ENCODE results near the gene BEST2. TPM values are rescaled to one million over a fixed set of nuclear protein-coding genes. Genes with fewer than 3 reads are reported as not detected.

BEST2 gene
- total RNA-seq, 2 experiments from 2014 or later: not detected

DNA sequence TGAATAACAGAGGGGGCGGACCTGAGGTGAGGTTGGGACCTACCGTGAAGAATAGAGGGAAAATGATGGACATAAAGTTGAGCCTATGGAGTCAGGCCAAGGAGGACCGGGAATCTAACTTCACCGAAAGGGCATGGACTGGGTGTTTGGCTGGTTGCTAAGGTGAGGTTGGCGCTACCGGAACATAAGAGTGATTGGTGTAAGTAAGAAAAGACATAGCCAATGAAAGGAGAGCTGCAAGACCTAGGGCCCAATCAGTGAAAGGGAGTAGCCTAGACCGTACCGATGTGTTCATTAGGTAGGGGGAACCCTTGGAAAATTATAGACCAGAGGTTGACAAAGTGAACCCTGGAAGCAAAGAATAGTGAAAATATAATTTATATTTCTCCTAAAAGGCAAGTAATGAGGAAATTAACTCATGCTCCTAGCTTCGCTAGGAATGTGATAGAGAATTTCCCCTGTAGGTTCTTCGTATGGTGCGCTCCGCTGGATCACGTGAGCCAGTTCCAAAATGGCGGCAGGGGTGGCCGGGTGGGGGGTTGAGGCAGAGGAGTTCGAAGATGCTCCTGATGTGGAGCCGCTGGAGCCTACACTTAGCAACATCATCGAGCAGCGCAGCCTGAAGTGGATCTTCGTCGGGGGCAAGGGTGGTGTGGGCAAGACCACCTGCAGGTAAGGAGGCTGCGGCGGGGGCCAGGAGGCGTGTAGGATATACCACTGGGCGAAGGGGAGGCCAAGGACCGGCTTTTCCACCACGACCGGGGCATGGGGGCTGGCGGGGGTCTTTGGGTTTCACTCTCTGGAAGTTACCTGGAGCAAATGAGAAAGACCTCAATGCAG is 14.4 kb upstream of the BEST2 start, which contains the start of gene GET3:
Gene GET3, plus strand, starts transcription at position 503 of the 840 bp plus-strand sequence. Its CDS starts 9 bp downstream, at position 512.
- H3K4me1 Mint-ChIP-seq: peaks cover 24% of the 10 kb centered on the region
- DNase-seq (peak; percentile 80), ATAC-seq (ENCODE audit: low read depth) (peak; percentile 83)
- no peaks in the 10 kb centered on the region for H3K9me3 Mint-ChIP-seq
- peak within 1 kb of the TSS; percentile 100 for H3K4me3 Mint-ChIP-seq
- POLR2A ChIA-PET: interaction anchor here (0.5 to 8.9 kb wide), 9 partner anchors 14 to 123 kb away, joined by 3 to 162 read pairs (median 4); partner anchors contain the start of genes BEST2, DHPS, JUNB and TNPO2
- peaks cover 9% of the 10 kb centered on the region for H3K36me3 Mint-ChIP-seq
- peak within 1 kb of the TSS; percentile 98 for H3K27ac Mint-ChIP-seq
- H3K27me3 Mint-ChIP-seq: no peaks in the 10 kb centered on the region

DNA sequence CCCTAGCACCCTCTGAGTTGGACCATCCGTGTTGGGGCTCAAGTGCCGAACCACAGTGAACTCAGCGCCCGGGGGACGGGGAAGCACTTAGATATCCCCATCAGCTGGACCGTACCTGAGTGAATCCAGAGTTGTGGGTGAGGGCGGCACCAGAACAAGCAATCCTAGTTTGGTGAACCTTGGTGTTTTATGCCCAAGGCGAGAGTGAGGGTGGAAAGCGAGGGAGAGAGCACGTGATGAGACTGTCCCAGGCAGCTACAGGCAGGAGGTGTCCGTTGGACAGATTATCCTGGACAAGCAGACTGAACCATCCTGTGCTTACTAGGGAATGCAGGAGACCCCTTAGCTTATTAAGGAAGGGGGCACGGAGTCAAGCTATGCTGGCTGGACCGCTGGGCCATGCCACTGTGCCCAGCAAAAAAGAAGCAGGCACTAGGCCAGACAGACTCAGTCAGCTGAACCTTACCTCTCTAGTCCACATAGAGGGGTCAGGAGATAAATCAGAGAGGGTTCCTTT is 13.7 kb upstream of the BEST2 start:
- H3K9me3 Mint-ChIP-seq: no peaks in the 10 kb centered on the region
- H3K4me1 Mint-ChIP-seq: peaks cover 20% of the 10 kb centered on the region
- POLR2A ChIA-PET: interaction anchor here (0.6 to 8.9 kb wide), 6 partner anchors 14 to 60 kb away, joined by 3 to 162 read pairs (median 6); partner anchors contain the start of genes DHPS, JUNB and TNPO2
- H3K27me3 Mint-ChIP-seq: no peaks in the 10 kb centered on the region
- no peak for DNase-seq
- no peak for ATAC-seq (ENCODE audit: low read depth)
- H3K36me3 Mint-ChIP-seq: peaks cover 10% of the 10 kb centered on the region
- H3K4me3 Mint-ChIP-seq: peak overlapping the region; percentile 100
- peak overlapping the region; percentile 98 for H3K27ac Mint-ChIP-seq

DNA sequence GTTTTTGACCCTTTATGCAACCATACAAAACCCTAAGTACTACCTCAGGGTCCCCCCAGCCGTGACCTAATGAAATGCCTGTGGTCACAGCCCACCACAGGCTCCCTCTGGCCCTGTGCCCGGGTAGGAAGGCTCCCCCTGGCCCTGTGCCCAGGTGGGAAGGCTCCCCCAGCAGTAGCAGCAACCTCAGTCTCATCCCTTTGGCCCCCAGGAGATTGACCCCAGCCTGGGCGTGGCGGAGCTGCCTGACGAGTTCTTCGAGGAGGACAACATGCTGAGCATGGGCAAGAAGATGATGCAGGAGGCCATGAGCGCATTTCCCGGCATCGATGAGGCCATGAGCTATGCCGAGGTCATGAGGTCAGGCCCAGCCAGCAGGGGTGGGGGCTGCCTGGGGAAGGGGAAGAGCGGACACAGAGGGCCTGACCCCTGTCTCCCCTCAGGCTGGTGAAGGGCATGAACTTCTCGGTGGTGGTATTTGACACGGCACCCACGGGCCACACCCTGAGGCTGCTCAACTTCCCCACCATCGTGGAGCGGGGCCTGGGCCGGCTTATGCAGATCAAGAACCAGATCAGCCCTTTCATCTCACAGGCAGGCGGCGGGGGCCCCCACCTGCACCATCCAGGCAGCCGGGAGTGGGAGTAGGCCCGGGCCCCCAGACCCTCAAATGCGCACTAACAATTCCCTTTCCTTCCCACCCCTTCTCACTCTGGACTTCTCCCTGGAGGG is 6.3 kb upstream of the BEST2 start:
- Mint-ChIP-seq H3K4me3 (no peak overlapping the region), H3K9me3 (peaks cover 1% of the 10 kb centered on the region), H3K27me3 (peaks cover 6% of the 10 kb centered on the region), H3K4me1 (peaks cover 4% of the 10 kb centered on the region), H3K36me3 (peaks cover 35% of the 10 kb centered on the region), H3K27ac (no peak overlapping the region)
- no peak for DNase-seq
- ATAC-seq (ENCODE audit: low read depth): no peak
- POLR2A ChIA-PET: no interaction called here

DNA sequence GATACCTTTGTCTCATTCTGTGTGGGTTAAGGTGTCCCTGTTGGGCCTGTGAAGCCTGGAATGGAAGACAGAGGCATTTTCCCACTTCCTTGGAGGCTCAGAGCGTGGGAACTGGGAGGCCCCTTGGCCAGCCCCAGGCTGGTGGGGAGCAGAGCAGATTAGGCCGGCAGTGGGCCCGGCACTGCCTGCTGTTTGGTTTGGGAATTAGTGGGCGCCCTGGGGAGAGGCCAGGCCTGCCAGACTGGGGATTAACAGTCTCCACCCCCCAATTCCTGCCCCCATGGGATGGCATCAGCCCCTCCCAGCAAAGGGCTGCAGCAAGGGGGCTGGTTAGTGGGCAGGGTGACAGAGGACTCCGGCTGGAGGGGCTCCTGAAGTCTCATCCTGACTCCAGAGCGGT is 3.1 kb upstream of the BEST2 start:
- H3K4me1 Mint-ChIP-seq: peaks cover 5% of the 10 kb centered on the region
- peaks cover 1% of the 10 kb centered on the region for H3K9me3 Mint-ChIP-seq
- H3K27ac Mint-ChIP-seq: no peak overlapping the region
- H3K27me3 Mint-ChIP-seq: peaks cover 21% of the 10 kb centered on the region
- no peak for DNase-seq
- H3K36me3 Mint-ChIP-seq: peaks cover 27% of the 10 kb centered on the region
- ATAC-seq (ENCODE audit: low read depth): no peak
- H3K4me3 Mint-ChIP-seq: no peak overlapping the region
- POLR2A ChIA-PET: no interaction called here

DNA sequence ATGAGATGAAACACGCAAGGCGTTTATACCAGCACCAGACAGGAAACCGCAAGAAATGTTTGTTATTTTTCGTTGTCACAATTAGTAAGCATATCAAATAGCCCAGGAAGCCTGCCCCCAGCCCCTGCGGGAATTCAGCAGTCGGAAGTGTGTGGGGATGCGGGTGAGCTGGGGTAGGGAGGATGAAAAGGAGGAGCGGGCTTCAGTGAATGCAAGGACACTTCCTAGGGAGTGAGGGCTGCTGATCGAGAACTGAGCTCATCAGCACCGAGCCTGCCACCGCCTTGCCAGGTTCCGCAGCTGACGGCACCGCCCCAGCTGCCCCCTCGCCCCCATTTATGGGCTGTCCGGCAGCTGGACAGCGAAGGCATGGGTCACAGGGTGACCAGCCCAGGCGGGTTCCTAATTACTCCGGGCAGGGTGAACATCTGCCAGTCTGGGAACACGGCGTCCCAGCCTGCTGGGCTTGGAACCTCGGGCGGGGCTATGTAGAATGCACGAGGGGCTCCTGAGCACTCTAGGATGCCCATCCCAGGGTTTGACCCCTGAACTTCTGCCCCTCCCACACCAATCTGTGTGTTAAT is 1.6 kb upstream of the BEST2 start:
- Mint-ChIP-seq H3K4me3 (no peak overlapping the region), H3K27me3 (peaks cover 26% of the 10 kb centered on the region), H3K4me1 (peaks cover 5% of the 10 kb centered on the region), H3K36me3 (peaks cover 25% of the 10 kb centered on the region), H3K27ac (no peak overlapping the region), H3K9me3 (peaks cover 1% of the 10 kb centered on the region)
- no peak for ATAC-seq (ENCODE audit: low read depth)
- POLR2A ChIA-PET: no interaction called here
- DNase-seq: no peak

DNA sequence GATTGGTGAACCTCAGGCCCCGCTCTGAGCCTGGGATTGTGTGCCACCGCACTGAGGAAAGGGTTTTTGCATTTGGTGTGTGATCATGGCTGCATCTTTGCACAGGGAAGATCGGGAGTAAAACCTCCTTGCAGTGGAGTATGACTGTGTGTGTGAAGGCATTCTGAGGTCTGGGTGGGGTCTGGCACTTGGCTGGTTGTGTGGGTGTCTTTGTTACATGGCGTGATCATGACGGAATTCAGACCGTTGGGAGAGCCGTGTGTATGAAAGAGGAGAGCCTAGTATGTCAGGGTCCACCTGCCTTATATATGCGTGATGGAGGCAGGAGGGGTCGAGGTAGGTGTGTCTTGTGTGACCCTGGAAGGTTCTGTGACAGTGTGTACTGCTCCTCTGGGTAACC is 740 bp upstream of the BEST2 start:
- ATAC-seq (ENCODE audit: low read depth): no peak
- Mint-ChIP-seq H3K4me3 (no peak overlapping the region), H3K4me1 (peaks cover 5% of the 10 kb centered on the region), H3K36me3 (peaks cover 21% of the 10 kb centered on the region), H3K27ac (no peak overlapping the region), H3K9me3 (peaks cover 1% of the 10 kb centered on the region), H3K27me3 (peaks cover 26% of the 10 kb centered on the region)
- no peak for DNase-seq
- POLR2A ChIA-PET: no interaction called here

DNA sequence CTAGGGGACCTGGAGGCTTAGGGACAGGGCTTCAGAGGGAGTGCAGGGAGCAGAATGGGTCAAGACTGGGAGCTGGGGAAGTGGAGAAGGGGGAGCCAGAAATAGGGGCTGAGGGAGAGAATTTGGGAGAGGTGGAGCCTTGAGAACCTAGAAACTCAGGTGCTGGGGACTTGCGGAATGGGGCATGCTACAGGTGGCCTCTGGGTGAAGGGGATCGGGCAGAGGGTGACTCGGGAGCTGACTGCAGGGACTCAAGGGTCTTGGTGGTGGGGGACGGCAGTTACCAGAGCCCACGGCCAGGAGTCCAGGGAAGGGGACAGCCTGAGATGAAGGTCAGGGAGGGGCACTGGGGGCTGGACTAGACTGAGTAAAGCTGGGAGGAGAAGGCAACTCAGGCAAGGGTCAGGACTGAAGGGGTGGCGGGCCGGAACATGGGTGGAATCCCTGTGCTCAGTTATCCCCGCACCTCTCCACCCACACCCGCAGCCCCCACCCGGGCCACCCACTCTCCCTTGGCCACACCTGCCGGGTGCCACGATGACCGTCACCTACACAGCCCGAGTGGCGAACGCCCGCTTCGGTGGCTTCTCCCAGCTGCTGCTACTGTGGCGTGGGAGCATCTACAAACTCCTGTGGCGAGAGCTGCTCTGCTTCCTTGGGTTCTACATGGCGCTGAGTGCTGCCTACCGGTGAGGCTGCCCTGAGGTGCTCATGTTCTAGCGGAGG is 628 bp downstream of the BEST2 start:
- H3K27me3 Mint-ChIP-seq: peaks cover 26% of the 10 kb centered on the region
- H3K27ac Mint-ChIP-seq: no peak overlapping the region
- ATAC-seq (ENCODE audit: low read depth): no peak
- H3K9me3 Mint-ChIP-seq: no peaks in the 10 kb centered on the region
- H3K36me3 Mint-ChIP-seq: peaks cover 12% of the 10 kb centered on the region
- H3K4me3 Mint-ChIP-seq: no peak overlapping the region
- peaks cover 5% of the 10 kb centered on the region for H3K4me1 Mint-ChIP-seq
- POLR2A ChIA-PET: interaction anchor here (0.6 to 1.2 kb wide), 3 partner anchors 15 to 138 kb away, joined by 3 to 5 read pairs (median 3); partner anchors contain the start of gene GET3
- no peak for DNase-seq

DNA sequence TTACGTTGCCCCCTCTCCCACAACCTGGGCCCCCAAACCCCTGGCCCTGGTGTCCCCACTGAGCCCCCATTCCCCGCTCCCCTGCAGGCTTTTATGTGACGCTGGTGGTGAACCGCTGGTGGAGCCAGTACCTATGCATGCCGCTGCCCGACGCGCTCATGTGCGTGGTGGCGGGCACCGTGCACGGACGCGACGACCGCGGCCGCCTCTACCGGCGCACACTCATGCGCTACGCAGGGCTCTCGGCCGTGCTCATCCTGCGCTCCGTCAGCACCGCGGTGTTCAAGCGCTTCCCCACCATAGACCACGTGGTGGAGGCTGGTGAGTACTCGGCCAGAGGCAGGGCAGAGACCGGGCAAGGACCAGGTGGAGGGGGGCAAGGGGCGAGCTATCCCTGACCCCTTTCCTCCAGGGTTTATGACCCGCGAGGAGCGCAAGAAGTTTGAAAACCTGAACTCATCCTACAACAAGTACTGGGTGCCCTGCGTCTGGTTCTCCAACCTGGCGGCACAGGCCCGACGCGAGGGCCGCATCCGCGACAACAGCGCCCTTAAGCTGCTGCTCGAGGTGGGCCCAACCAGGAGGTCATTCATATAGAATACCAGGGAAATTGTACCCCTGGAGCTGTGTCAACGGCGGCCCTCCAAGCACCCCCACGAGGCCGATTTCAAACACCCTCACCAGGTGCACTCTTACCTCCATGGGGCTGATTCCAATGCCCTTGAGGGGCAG is 3.0 kb downstream of the BEST2 start:
- DNase-seq: no peak
- POLR2A ChIA-PET: interaction anchor here (0.7 kb wide), 1 partner anchor 31 kb away, joined by 6 read pairs; the partner anchor contains the start of gene TNPO2
- no peaks in the 10 kb centered on the region for H3K36me3 Mint-ChIP-seq

DNA sequence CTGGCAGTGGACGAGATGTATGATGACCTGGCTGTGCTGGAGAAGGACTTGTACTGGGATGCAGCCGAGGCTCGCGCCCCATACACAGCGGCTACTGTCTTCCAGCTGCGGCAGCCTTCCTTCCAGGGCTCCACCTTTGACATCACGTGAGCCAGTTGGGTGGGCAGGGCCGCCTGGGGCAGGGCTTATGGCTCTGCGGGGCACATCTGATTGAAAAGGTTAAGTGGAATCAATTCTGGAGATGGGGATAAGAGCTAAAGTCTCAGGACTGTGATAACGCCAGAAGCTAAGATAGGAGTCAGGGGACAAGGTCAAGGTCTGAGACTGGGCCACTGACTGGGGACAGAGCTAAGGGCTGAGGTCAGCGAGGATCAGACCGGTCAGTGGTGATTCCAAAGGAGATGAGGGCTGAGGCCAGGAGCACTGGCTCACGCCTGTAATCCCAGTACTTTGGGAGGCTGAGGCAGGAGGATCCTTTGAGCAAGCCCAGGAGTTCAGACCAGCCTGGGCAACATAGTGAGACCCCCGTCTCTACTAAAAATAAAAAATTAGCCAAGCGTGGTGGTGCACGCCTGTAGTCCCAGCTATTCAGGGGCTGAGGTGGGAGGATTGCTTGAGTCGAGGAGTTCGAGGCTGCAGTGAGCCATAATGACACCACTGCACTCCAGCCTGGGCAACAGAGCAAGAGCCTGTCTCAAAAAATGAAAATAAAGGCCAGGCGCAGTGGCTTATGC is 4.7 kb downstream of the BEST2 start:
- ATAC-seq (ENCODE audit: low read depth) (no peak), DNase-seq (no peak)
- Mint-ChIP-seq H3K27me3 (peaks cover 14% of the 10 kb centered on the region), H3K9me3 (no peaks in the 10 kb centered on the region), H3K27ac (no peak overlapping the region), H3K36me3 (no peaks in the 10 kb centered on the region), H3K4me1 (peaks cover 2% of the 10 kb centered on the region), H3K4me3 (no peak overlapping the region)
- POLR2A ChIA-PET: interaction anchor here (2.1 kb wide), 1 partner anchor 23 kb away, joined by 6 read pairs; no protein-coding TSS in a partner anchor

More for the DNA sequence above, 3.0 kb downstream of the BEST2 start:
- H3K9me3 Mint-ChIP-seq: no peaks in the 10 kb centered on the region
- H3K27me3 Mint-ChIP-seq: peaks cover 22% of the 10 kb centered on the region
- no peak overlapping the region for H3K4me3 Mint-ChIP-seq
- H3K27ac Mint-ChIP-seq: no peak overlapping the region
- no peak for ATAC-seq (ENCODE audit: low read depth)
- H3K4me1 Mint-ChIP-seq: peaks cover 7% of the 10 kb centered on the region

DNA sequence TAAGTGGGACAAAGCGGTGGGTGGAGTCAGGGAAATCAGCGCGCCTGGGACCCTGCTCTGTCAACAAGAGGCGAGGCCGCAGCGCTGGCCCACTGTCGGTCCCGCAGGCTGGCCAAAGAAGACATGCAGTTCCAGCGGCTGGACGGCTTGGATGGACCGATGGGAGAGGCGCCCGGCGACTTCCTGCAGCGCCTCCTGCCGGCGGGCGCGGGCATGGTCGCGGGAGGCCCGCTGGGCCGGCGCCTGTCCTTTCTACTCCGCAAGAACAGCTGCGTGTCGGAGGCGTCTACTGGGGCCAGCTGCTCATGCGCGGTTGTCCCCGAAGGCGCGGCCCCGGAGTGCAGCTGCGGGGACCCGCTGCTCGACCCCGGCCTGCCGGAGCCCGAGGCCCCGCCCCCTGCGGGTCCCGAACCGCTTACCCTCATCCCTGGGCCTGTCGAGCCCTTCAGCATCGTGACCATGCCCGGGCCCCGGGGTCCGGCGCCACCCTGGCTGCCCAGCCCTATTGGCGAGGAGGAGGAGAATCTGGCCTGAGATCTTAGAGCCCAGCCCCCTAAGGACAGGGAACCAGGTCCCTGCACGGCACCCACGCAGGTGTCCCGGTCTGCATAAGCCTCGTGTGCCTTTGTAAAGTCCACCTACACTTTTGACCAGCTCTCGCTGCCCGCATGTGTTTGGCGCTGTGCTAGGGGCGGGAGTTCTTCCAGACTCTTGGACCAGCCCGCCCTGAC is 6.1 kb downstream of the BEST2 start:
- H3K9me3 Mint-ChIP-seq: no peaks in the 10 kb centered on the region
- ATAC-seq (ENCODE audit: low read depth): peak; percentile 82

DNA sequence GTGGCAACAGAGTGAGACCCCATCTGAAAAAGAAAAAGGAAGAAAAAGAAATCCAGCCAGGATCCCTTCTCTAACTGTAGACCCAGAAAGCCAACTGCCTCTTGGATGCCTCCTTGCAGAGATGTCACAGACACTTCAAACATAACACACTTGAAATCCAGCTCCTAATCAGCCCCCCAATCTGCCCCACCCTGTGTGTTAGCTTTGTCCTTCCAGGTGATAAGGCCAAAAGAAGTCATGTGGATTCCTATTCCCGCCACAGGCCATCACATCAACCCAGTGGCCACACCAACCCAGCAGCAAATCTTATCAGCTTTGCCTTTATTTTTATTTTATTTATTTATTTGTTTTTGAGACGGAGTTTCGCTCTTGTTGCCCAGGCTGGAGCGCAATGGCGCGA is 8.1 kb downstream of the BEST2 start:
- Mint-ChIP-seq H3K4me3 (no peak overlapping the region), H3K27me3 (no peaks in the 10 kb centered on the region), H3K4me1 (peaks cover 2% of the 10 kb centered on the region), H3K36me3 (no peaks in the 10 kb centered on the region), H3K27ac (no peak overlapping the region), H3K9me3 (no peaks in the 10 kb centered on the region)
- no peak for ATAC-seq (ENCODE audit: low read depth)
- POLR2A ChIA-PET: interaction anchor here (0.5 to 1.9 kb wide), 3 partner anchors 33 to 152 kb away, joined by 3 to 7 read pairs (median 3); no protein-coding TSS in a partner anchor
- DNase-seq: no peak

More for the DNA sequence above, 6.1 kb downstream of the BEST2 start:
- Mint-ChIP-seq H3K36me3 (no peaks in the 10 kb centered on the region), H3K27ac (no peak overlapping the region), H3K4me3 (peak overlapping the region; percentile 59), H3K4me1 (peaks cover 2% of the 10 kb centered on the region), H3K27me3 (peaks cover 9% of the 10 kb centered on the region)
- peak; percentile 86 for DNase-seq
- POLR2A ChIA-PET: interaction anchor here (0.5 to 2.1 kb wide), 5 partner anchors 14 to 356 kb away, joined by 3 to 7 read pairs (median 6); no protein-coding TSS in a partner anchor
